ENCODE measurements around the gene MFRP.

MFRP gene

GRCh38 chr11:119316016-119316728 is 30.3 kb downstream of the MFRP start:
- peak; percentile 79 for DNase-seq

GRCh38 chr11:119315131-119316015 is 31.1 kb downstream of the MFRP start:
- no peak for DNase-seq

DNA sequence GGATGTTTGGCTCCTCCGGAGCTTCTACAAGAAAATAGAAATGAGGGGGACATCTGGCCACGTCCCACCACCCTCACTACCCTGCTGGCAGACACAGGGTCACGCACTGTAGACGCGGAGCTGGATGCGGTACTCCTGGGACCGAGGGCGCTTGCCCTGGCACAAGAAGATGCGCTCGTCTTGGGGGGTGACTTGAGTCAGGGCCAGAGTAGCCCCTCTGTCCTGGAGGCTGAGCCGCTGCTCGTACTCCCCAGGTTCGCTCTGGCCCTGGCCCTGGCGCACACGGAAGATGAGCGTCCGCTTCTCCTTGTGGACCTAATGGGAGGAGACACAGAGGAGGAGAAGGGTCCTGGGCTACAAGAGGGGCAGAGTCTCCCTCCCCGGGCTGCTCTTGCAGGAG is 31.8 kb downstream of the MFRP start:
- no peak for DNase-seq

- no peak for DNase-seq
Observed at GRCh38 chr11:119310682-119311052, 35.8 kb downstream of the MFRP start.

GRCh38 chr11:119309953-119310681 is 36.4 kb downstream of the MFRP start:
- no peak for DNase-seq

GRCh38 chr11:119309411-119309810 is 37.1 kb downstream of the MFRP start:
- DNase-seq = no peak

- DNase-seq = no peak
Observed at GRCh38 chr11:119307974-119308373, 38.5 kb downstream of the MFRP start.

- no peak for DNase-seq
Observed at GRCh38 chr11:119307219-119307618, 39.3 kb downstream of the MFRP start.

GRCh38 chr11:119306373-119306890 is 40.1 kb downstream of the MFRP start:
- no peak for DNase-seq

DNA sequence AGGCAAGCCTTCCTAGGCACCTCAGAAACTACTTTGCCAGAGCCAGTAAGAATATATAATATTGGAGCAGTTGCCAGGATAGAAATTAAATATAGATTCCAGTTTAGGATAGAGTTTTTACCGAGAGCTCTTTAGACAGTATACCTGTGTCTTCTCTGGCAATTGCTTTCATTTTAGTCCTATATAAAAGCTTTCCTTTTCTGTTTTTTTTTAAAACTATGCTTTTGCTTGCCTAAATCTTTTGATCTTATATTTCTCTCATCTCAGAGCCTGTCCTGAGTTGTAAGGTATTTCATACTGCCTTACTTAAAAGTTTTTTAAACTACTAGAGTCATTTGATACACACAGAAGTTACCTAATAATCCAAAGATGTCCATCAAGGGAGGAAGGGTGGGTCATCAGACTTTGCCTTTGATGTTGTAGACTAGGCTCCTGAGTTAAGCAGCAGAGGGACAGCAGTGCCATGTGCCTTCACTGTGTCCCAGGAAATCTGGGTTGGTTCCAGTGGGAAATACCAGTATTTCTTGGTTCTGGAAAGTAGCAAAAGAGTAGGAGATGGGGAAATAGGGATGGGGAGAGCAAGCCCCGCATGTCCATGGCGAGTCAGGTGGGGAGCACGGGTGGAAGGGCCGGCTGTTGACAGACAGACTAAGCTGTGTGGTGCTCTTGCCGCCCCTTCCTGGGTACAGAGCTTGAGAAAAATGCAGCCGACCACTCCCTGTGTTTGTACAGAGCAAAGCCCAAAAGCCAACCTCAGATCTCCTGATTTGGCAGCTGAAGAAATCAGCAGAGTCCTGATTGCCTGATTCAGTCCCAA is 40.7 kb downstream of the MFRP start:
- DNase-seq = no peak

DNA sequence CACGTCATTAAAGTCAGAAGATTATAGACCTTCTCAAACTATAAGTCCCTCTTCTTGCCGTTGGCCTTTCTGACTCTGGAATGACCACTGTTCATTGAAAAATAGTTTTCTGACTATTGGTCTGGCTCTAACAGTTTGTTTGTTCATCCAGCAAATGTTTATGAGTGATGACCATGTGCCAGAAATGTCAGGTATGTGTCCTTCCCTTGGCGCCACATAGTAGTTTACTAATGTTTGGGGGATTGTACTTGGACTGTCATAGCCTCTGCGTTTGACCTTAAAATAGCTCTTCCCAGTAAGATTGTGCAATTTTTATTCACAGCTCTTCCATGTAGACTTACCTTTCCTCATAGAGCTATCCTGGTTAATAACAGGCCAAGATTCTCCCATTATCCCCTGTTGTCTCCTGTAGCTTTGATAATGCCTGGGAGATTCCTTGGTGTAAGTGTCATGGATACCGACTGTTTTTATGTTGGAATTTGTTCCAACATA is 43.2 kb downstream of the MFRP start:
- no peak for DNase-seq

DNA sequence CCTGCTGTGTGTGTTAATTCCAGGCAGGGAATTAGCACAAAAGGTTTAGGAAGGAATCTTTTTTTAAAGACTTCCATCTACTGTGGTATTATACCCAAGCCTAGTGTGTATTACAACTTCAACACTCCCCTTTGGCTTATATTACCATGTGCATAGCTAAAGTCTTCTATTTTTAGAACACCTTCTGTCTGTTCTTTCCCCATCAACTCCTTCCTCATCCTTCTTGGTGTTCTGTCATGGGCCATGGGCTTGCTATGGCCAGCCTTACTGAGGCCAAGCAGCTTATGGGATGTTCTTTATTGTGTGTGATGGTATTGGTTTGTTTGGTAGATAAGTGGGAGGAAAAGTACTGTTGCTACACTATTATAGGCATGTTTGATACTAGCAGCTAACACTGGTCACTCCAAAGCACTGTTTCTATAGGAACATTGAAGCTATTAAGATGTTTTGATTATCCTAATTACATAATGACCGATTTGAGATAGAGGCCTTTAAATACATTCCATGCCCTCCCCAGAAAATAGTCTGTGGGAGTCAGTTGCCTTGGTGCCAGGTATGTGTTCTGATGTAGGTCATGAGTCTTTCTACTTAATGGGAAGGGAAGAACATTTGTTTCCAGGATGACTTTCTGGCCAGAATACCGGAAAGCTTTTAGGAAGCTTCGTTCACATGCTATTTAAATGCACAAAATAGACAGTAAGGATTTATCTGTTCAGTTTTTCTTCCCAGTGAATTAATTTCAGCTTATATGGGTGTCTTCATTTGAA is 46.1 kb downstream of the MFRP start:
- DNase-seq = no peak

DNA sequence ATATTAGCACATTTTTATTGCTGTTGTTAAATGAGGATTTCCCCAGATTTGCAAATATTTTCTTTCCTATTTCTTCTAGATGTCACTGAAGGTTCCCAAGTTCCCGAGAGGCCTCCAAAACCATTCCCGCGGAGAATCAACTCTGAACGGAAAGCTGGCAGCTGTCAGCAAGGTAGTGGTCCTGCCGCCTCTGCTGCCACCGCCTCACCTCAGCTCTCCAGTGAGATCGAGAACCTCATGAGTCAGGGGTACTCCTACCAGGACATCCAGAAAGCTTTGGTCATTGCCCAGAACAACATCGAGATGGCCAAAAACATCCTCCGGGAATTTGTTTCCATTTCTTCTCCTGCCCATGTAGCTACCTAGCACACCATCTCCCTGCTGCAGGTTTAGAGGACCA is 47.1 kb downstream of the MFRP start:
- no peak for DNase-seq

DNA sequence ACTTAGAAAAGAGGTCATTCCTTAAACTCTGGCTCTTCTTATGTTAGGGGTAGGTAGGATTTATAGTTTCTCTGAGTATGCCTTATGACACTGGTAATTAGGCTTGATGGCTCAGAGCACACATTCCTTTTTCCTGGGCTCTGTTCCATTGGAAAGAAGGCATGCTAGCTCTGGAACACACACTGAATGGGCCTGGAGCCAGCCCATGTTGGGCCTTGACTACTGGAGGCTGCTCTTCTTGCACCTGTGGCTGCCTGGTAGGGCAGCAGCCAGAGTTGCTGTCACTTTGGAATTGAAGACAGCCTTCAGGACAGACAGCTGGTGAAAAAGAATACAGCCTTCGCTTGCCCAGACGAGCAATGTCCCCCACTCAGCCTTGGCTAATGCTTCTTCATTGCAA is 47.8 kb downstream of the MFRP start:
- DNase-seq = no peak

GRCh38 chr11:119297938-119298337 is 48.6 kb downstream of the MFRP start:
- DNase-seq = no peak

DNA sequence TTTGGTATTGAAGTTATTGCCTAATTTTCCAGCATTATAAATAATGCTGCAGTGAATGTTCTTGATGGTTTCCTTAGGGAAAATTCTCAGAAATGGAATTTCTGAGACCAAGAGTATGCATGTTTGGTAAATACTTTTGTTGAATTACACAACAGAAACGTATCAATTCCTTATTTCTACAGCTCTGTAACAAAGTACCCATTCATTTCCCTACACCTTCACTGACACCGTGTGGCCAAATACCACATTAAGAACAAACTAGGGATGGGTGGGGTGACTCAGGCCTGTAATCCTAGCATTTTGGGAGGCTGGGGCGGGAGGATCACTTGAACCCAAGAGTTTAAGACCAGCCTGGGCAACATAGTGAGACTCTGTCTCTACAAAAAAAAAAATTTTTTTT is 51.3 kb downstream of the MFRP start:
- DNase-seq = no peak

- DNase-seq = no peak
Observed at GRCh38 chr11:119293461-119293860, 53.0 kb downstream of the MFRP start.

DNA sequence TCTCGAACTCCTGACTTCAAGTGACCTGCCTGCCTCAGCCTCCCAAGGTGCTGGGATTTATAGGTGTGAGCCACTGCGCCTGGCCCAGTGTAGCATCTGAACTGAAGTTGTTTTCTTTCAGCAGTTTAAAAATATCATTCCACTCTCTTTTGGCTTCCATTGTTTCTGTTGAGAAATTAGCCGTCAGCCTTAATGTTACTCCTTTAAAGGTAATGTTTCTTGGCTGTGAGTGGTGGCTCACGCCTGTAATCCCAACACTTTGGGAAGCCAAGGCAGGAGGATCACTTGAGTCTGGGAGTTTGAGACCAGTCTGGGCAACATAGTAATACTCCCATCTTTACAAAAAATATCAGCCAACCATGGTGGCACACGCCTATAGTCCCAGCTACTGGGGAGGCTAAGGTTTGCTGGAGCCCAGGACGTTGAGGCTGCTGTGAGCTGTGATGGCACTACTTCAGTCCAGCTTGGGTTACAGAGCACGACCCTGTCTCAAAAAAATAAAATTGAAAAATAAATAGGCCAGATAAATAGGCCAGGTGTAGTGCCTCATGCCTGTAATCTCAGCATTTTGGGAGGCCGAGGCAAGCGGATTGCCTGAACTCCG is 55.5 kb downstream of the MFRP start:
- DNase-seq = no peak
